ENCODE data around the gene NLN. TPM values are rescaled to one million over a fixed set of nuclear protein-coding genes. Genes with fewer than 3 reads are reported as not detected.

The NLN gene
- total and polyA plus RNA-seq, 2 donors (not counting 1 experiment from before 2014, with no cell fraction given): 29.2 to 33.7 TPM

DNA sequence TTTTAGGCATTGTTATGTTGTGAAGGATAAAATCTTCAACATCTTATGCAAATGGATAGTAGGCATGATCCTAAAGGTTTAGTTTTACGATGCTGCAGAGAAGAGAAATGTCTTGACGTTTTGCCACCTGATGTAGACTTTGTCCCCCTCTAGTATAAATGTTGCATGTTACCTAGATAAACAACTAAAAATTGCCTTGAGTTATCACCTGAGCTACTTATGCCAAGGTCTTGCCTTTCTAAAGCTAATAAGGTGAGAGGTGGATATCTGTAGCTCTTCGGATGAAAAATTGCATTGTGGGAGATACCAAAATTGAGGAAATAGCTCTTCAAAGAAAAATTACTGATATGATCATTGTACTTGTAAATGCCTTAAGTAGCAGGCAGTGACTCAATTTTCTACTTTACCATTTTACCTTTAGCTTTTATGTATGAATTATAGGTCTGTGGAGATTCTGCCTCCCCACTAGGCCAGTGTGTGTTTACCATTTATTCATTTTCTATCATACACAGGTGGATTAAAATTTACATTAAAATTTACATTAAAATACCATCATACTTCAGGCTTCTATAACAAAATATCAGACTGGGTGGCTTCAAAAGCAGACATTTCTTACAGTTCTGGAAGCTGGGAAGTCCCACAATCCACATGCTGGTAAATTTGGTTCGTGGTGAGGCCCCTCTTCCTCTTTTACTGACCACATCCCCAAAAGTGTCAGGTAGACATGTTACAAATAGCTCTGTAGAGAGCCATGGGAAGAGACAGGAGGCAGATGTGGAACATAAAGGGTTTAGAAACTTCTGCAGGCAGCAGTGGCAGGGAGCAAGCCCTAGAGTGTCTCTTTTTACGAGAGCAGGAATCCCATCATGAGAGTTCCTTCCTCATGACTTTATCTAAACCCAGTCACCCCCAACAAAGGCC, 103.7 kb downstream of the NLN start:
- no peak overlapping the region for H3K27ac ChIP-seq (ENCODE audit: insufficient read depth, low read length)
- no peaks in the 10 kb centered on the region for H3K27me3 ChIP-seq (ENCODE audit: control insufficient read depth, insufficient read depth, low read length)
- no peak overlapping the region for H2AFZ ChIP-seq (ENCODE audit: low read length)

DNA sequence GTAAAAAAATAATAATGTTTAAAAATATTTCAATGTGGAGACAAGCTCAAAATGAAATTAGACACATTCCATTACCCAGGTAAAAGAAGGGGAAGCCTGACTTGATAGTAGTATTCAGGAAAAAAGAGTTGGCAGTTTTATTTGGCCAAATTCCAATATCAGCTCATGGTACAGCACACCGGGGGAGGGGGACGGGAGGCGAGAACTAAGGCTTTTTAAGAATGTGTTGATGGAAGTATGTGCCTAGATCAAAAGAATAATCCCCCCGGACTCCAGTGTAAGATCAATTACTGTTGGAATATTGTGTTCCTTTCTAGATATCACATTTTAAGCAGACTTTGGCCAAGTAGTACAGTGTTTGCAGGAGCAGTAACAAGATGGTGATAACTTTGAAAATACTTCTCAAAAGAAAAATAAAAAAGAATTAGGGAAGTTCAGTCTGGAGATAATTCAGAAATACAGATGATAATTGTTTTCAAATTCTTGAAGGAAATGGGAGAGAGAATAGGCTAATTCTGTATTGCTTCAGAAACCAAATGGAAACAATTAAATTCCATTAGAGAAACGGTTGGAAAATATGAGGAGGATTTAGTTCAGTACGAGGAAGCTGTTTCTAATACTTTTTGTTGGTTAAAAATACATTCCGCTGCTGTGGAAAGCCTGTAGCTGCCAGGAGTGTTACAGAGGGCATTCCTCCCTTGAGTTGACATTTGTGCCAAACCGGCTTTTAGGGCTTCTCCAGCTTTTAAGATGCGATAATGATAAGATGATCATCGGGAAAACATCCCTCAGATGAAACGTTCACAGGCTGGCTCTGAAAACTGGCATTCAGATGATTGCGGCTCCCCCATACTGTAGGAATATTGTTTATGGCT, 106.3 kb downstream of the NLN start:
- Histone ChIP-seq H3K9me3 (ENCODE audit: control insufficient read depth, insufficient read depth, low read depth, low read length) (no peaks in the 10 kb centered on the region), H3K4me1 (ENCODE audit: control insufficient read depth, extremely low read depth, insufficient read depth, low read length) (peaks cover 4% of the 10 kb centered on the region), H3K4me2 (ENCODE audit: extremely low read depth, insufficient read depth, low read length) (peak overlapping the region; percentile 48), H3K79me2 (ENCODE audit: control insufficient read depth, insufficient read depth, low read length) (no peaks in the 10 kb centered on the region), H3K36me3 (ENCODE audit: control insufficient read depth, insufficient read depth, low read length) (no peaks in the 10 kb centered on the region), H2AFZ (ENCODE audit: low read length) (no peak overlapping the region), H4K20me1 (ENCODE audit: control insufficient read depth, extremely low read depth, insufficient read depth, low read length) (no peaks in the 10 kb centered on the region), H3K27ac (ENCODE audit: insufficient read depth, low read length) (no peak overlapping the region), H3K27me3 (ENCODE audit: control insufficient read depth, insufficient read depth, low read length) (no peaks in the 10 kb centered on the region), H3K9ac (ENCODE audit: insufficient read depth, low read length) (no peak overlapping the region), H3K4me3 (replicated peaks in 1 of 4; ENCODE audit: control extremely low read depth in 1 of 4, insufficient read depth in 1 of 4, low read depth in 3 of 4, low read length in 4 of 4) (peak overlapping the region in 3 of 4 experiments; percentile 2 to 33 (median 8))
- TF ChIP-seq EZH2 (IDR thresholded peaks at IDR 0.05; ENCODE audit: low read length, missing control alignments): no peak
- TF ChIP-seq, protein P1, sequence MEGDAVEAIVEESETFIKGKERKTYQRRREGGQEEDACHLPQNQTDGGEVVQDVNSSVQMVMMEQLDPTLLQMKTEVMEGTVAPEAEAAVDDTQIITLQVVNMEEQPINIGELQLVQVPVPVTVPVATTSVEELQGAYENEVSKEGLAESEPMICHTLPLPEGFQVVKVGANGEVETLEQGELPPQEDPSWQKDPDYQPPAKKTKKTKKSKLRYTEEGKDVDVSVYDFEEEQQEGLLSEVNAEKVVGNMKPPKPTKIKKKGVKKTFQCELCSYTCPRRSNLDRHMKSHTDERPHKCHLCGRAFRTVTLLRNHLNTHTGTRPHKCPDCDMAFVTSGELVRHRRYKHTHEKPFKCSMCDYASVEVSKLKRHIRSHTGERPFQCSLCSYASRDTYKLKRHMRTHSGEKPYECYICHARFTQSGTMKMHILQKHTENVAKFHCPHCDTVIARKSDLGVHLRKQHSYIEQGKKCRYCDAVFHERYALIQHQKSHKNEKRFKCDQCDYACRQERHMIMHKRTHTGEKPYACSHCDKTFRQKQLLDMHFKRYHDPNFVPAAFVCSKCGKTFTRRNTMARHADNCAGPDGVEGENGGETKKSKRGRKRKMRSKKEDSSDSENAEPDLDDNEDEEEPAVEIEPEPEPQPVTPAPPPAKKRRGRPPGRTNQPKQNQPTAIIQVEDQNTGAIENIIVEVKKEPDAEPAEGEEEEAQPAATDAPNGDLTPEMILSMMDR (conservative IDR thresholded peaks at IDR 0.05 in 1 of 2, IDR thresholded peaks at IDR 0.05 in 1 of 2; ENCODE audit: low read depth in 1 of 2, low read length in 2 of 2): no peak
- peak; percentile 15 to 52 for DNase-seq (ENCODE audit: low read depth in 2 of 2)

More for the DNA sequence above, 103.7 kb downstream of the NLN start:
- no peak overlapping the region for H3K4me2 ChIP-seq (ENCODE audit: extremely low read depth, insufficient read depth, low read length)
- no peaks in the 10 kb centered on the region for H4K20me1 ChIP-seq (ENCODE audit: control insufficient read depth, extremely low read depth, insufficient read depth, low read length)
- no peak for DNase-seq (ENCODE audit: low read depth in 2 of 2)
- no peak overlapping the region for H3K4me3 ChIP-seq (replicated peaks in 1 of 4; ENCODE audit: control extremely low read depth in 1 of 4, insufficient read depth in 1 of 4, low read depth in 3 of 4, low read length in 4 of 4)
- H3K9me3 ChIP-seq (ENCODE audit: control insufficient read depth, insufficient read depth, low read depth, low read length): no peaks in the 10 kb centered on the region
- no peak for TF ChIP-seq EZH2 (IDR thresholded peaks at IDR 0.05; ENCODE audit: low read length, missing control alignments)
- TF ChIP-seq, protein P1 (conservative IDR thresholded peaks at IDR 0.05 in 1 of 2, IDR thresholded peaks at IDR 0.05 in 1 of 2; ENCODE audit: low read depth in 1 of 2, low read length in 2 of 2): no peak
- H3K4me1 ChIP-seq (ENCODE audit: control insufficient read depth, extremely low read depth, insufficient read depth, low read length): peaks cover 4% of the 10 kb centered on the region
- no peaks in the 10 kb centered on the region for H3K79me2 ChIP-seq (ENCODE audit: control insufficient read depth, insufficient read depth, low read length)
- no peaks in the 10 kb centered on the region for H3K36me3 ChIP-seq (ENCODE audit: control insufficient read depth, insufficient read depth, low read length)
- H3K9ac ChIP-seq (ENCODE audit: insufficient read depth, low read length): no peak overlapping the region

DNA sequence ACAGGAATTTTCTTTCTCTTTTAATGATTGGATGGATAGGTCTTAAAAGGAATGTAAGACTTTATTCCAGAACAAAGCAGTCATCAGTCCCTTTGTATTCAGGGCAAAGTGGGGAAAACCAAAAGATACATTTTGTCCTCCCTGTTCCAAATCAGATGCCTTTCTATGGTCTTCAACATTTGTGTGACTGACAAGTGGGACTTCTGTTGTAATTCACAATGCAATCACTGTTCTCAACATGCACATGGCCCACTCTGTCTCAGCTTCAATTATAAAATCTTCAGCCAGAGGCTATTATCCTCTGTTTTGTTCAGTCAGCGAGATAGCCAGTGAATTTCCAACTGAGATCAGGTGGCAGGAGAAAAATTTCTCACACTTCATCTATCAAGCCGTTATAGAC, 108.9 kb downstream of the NLN start:
- Histone ChIP-seq H2AFZ (ENCODE audit: low read length) (no peak overlapping the region), H3K36me3 (ENCODE audit: control insufficient read depth, insufficient read depth, low read length) (no peaks in the 10 kb centered on the region), H3K27ac (ENCODE audit: insufficient read depth, low read length) (no peak overlapping the region), H3K9ac (ENCODE audit: insufficient read depth, low read length) (no peak overlapping the region), H3K4me1 (ENCODE audit: control insufficient read depth, extremely low read depth, insufficient read depth, low read length) (peaks cover 4% of the 10 kb centered on the region), H3K4me2 (ENCODE audit: extremely low read depth, insufficient read depth, low read length) (no peak overlapping the region), H3K4me3 (replicated peaks in 1 of 4; ENCODE audit: control extremely low read depth in 1 of 4, insufficient read depth in 1 of 4, low read depth in 3 of 4, low read length in 4 of 4) (no peak overlapping the region), H3K9me3 (ENCODE audit: control insufficient read depth, insufficient read depth, low read depth, low read length) (no peaks in the 10 kb centered on the region), H4K20me1 (ENCODE audit: control insufficient read depth, extremely low read depth, insufficient read depth, low read length) (no peaks in the 10 kb centered on the region), H3K79me2 (ENCODE audit: control insufficient read depth, insufficient read depth, low read length) (no peaks in the 10 kb centered on the region), H3K27me3 (ENCODE audit: control insufficient read depth, insufficient read depth, low read length) (no peaks in the 10 kb centered on the region)
- peak in 1 of 2 donors; percentile 54 for DNase-seq (ENCODE audit: low read depth in 2 of 2)
- TF ChIP-seq, protein P1 (conservative IDR thresholded peaks at IDR 0.05 in 1 of 2, IDR thresholded peaks at IDR 0.05 in 1 of 2; ENCODE audit: low read depth in 1 of 2, low read length in 2 of 2): no peak
- no peak for TF ChIP-seq EZH2 (IDR thresholded peaks at IDR 0.05; ENCODE audit: low read length, missing control alignments)

Measured in fibroblast of lung (primary cell).